Measurements from ENCODE around the gene KCNMB3.

- TF ChIP-seq, protein P1, sequence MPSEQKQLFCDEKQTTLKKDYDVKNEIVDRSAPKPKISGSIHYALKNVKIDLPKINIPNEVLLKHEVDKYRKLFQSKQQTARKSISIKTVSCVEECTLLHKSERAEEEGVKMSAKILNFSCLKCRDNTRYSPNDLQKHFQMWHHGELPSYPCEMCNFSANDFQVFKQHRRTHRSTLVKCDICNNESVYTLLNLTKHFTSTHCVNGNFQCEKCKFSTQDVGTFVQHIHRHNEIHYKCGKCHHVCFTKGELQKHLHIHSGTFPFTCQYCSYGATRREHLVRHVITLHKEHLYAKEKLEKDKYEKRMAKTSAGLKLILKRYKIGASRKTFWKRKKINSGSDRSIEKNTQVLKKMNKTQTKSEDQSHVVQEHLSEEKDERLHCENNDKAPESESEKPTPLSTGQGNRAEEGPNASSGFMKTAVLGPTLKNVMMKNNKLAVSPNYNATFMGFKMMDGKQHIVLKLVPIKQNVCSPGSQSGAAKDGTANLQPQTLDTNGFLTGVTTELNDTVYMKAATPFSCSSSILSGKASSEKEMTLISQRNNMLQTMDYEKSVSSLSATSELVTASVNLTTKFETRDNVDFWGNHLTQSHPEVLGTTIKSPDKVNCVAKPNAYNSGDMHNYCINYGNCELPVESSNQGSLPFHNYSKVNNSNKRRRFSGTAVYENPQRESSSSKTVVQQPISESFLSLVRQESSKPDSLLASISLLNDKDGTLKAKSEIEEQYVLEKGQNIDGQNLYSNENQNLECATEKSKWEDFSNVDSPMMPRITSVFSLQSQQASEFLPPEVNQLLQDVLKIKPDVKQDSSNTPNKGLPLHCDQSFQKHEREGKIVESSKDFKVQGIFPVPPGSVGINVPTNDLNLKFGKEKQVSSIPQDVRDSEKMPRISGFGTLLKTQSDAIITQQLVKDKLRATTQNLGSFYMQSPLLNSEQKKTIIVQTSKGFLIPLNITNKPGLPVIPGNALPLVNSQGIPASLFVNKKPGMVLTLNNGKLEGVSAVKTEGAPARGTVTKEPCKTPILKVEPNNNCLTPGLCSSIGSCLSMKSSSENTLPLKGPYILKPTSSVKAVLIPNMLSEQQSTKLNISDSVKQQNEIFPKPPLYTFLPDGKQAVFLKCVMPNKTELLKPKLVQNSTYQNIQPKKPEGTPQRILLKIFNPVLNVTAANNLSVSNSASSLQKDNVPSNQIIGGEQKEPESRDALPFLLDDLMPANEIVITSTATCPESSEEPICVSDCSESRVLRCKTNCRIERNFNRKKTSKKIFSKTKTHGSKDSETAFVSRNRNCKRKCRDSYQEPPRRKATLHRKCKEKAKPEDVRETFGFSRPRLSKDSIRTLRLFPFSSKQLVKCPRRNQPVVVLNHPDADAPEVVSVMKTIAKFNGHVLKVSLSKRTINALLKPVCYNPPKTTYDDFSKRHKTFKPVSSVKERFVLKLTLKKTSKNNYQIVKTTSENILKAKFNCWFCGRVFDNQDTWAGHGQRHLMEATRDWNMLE (tag by site-specific recombination; conservative IDR thresholded peaks at IDR 0.05; ENCODE audit: low read depth): no peak
- TF ChIP-seq ZSCAN18 (tag by site-specific recombination; IDR thresholded peaks at IDR 0.05) (no peak), CTCF (tag by site-specific recombination; IDR thresholded peaks at IDR 0.05) (no peak), REST (tag by site-specific recombination; IDR thresholded peaks at IDR 0.05) (no peak), ZNF600 (tag by site-specific recombination; IDR thresholded peaks at IDR 0.05) (no peak), ZNF580 (tag by site-specific recombination; IDR thresholded peaks at IDR 0.05) (no peak), ZNF211 (tag by site-specific recombination; IDR thresholded peaks at IDR 0.05; ENCODE audit: low read depth) (no peak), ZNF670 (tag by site-specific recombination; IDR thresholded peaks at IDR 0.05; ENCODE audit: low read depth) (no peak)
Measured at GRCh38 chr3:179229177-179229576, 21.7 kb downstream of the KCNMB3 start.
